ENCODE results near the gene SERPINA3. TPM values are rescaled to one million over a fixed set of nuclear protein-coding genes. Genes with fewer than 3 reads are reported as not detected.

SERPINA3 gene
- total RNA-seq, 4 donors from 2014 or later, result 1.7 to 109 (median 17.6) TPM

- intact Hi-C loops (cut with DNase I; ENCODE audit: low total_unique reads), result no loop called here
- Histone ChIP-seq H3K9me3 (no peaks in the 10 kb centered on the region), H3K27me3 (no peaks in the 10 kb centered on the region), H3K4me3 (no peak overlapping the region), H3K4me1 (no peaks in the 10 kb centered on the region), H3K27ac (no peak overlapping the region), H3K36me3 (no peaks in the 10 kb centered on the region)
- DNase-seq, result no peak
- no peak for TF ChIP-seq POLR2A (IDR thresholded peaks at IDR 0.05)
- no peak for TF ChIP-seq CTCF (IDR thresholded peaks at IDR 0.05)
These were observed 37.6 kb downstream of the SERPINA3 start for GRCh38 chr14:94649543-94650443.

- H3K9me3 ChIP-seq, result no peaks in the 10 kb centered on the region
- no peak overlapping the region for H3K4me3 ChIP-seq
- no peaks in the 10 kb centered on the region for H3K4me1 ChIP-seq
- TF ChIP-seq POLR2A (IDR thresholded peaks at IDR 0.05), result no peak
- TF ChIP-seq CTCF (IDR thresholded peaks at IDR 0.05), result no peak
- no peak overlapping the region for H3K27ac ChIP-seq
- no peaks in the 10 kb centered on the region for H3K27me3 ChIP-seq
- H3K36me3 ChIP-seq, result no peaks in the 10 kb centered on the region
- DNase-seq, result no peak
- intact Hi-C loops (cut with DNase I; ENCODE audit: low total_unique reads), result no loop called here
These were observed 38.2 kb downstream of the SERPINA3 start for GRCh38 chr14:94650444-94650775.

DNA sequence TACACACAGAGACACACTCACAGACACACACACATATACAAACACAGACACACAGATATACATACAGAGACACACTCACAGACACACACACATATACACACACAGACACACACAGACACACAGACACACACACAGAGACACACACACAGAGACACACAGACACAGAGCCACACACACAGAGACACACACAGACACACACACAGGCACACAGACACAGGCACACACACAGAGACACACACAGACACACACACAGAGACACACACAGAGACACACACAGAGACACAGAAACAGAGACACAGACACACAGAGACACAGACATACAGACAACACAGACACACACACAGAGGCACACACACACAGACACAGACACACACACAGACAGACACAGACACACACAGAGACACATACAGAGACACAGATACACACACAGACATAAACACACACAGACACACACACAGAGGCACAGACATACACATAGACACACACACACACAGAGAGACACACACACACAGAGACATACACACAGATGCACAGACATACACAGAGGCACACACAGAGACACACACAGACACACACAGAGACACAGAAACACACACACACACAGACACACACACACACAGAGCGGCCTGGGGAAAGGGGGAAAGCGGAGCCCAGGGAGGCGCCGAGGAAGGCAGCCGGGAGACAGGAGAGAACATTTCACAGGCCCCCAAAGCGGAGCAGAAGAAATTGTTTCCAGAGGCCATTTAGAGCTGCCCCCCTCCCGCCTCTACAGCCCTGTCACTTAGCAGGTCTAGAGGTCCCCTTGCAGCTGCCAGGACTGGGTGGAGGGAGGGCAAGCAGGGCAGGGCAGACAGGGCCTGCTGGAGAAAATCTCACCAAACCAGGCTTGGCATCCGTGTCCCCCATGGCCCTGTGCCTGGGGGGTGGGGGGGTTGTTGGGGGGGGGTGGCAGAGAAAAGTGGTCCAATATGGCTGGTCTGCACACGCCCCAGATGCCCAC, 38.9 kb downstream of the SERPINA3 start:
- TF ChIP-seq CTCF (IDR thresholded peaks at IDR 0.05) (no peak), POLR2A (IDR thresholded peaks at IDR 0.05) (no peak)
- no peak overlapping the region for H3K4me3 ChIP-seq

GRCh38 chr14:94653321-94653720, 41.1 kb downstream of the SERPINA3 start:
- intact Hi-C loops (cut with DNase I; ENCODE audit: low total_unique reads), result no loop called here
- DNase-seq, result no peak

More for the DNA sequence above, 38.9 kb downstream of the SERPINA3 start:
- no peaks in the 10 kb centered on the region for H3K36me3 ChIP-seq
- no peaks in the 10 kb centered on the region for H3K27me3 ChIP-seq
- DNase-seq, result no peak
- intact Hi-C loops (cut with DNase I; ENCODE audit: low total_unique reads), result no loop called here
- no peaks in the 10 kb centered on the region for H3K9me3 ChIP-seq
- H3K27ac ChIP-seq, result no peak overlapping the region
- no peaks in the 10 kb centered on the region for H3K4me1 ChIP-seq

More at GRCh38 chr14:94653321-94653720, 41.1 kb downstream of the SERPINA3 start:
- Histone ChIP-seq H3K36me3 (no peaks in the 10 kb centered on the region), H3K9me3 (no peaks in the 10 kb centered on the region), H3K4me1 (no peaks in the 10 kb centered on the region), H3K27me3 (no peaks in the 10 kb centered on the region), H3K27ac (no peak overlapping the region), H3K4me3 (no peak overlapping the region)
- TF ChIP-seq POLR2A (IDR thresholded peaks at IDR 0.05), result no peak
- no peak for TF ChIP-seq CTCF (IDR thresholded peaks at IDR 0.05)

All from uterus (tissue), 4 donors.